RWPE2 (cell line): Measurements from ENCODE around the gene DCP1A.

ENCODE experiments used
- ATAC-seq: fragments of 200-7000 bp; cut with Tn5 transposase; 3 replicates; pipeline ENCODE4 v1.9.1; 2021; ENCODE audit warnings: low read depth
- DNase-seq: peaks from one replicate; pipeline ENCODE4 v3.0.0-alpha.2; 2020; ENCODE audit warnings: low spot score
- H3K27ac ChIP-seq: fragments of 450-650 bp; 2 replicates; pipeline ENCODE4 v1.5.1; 2017; ENCODE audit warnings: mild to moderate bottlenecking; ENCODE audit not compliant: poor library complexity, severe bottlenecking
- H3K27me3 ChIP-seq: fragments of 250-450 bp; sonication (Bioruptor Pico); 2 replicates; pipeline ENCODE4 v1.5.1; 2021; ENCODE audit warnings: mild to moderate bottlenecking, moderate library complexity; ENCODE audit not compliant: insufficient read depth, poor library complexity, severe bottlenecking
- H3K36me3 ChIP-seq: fragments of 250-450 bp; sonication (Bioruptor Pico); 2 replicates; pipeline ENCODE4 v1.5.1; 2020; ENCODE audit warnings: low read depth, mild to moderate bottlenecking, moderate library complexity
- H3K4me1 ChIP-seq: fragments of 250-450 bp; sonication (Bioruptor Pico); 2 replicates; pipeline ENCODE4 v1.5.1; 2021; ENCODE audit warnings: mild to moderate bottlenecking, moderate library complexity; ENCODE audit not compliant: insufficient read depth, poor library complexity, severe bottlenecking
- H3K4me3 ChIP-seq: fragments of 250-450 bp; sonication (Bioruptor Pico); 2 replicates; pipeline ENCODE4 v1.5.1; 2021; ENCODE audit warnings: mild to moderate bottlenecking, moderate library complexity; ENCODE audit not compliant: severe bottlenecking
- H3K9me3 ChIP-seq: fragments of 250-450 bp; sonication (Bioruptor Pico); 2 replicates; pipeline ENCODE4 v1.5.1; 2021; ENCODE audit warnings: mild to moderate bottlenecking, moderate library complexity; ENCODE audit not compliant: severe bottlenecking
- TF ChIP-seq, protein P1 (sequence below): fragments of 450-650 bp; IDR thresholded peaks from one replicate; pipeline ENCODE4 v1.5.1; 2017; ENCODE audit warnings: mild to moderate bottlenecking, moderate library complexity; ENCODE audit not compliant: poor library complexity, severe bottlenecking

The DCP1A gene

GRCh38 chr3:53347261-53348064, at the start of gene DCP1A:
TSS of gene DCP1A (minus strand) at chr3:53347543. CDS start at chr3:53347517, 26 bp downstream.
- TF ChIP-seq, protein P1, sequence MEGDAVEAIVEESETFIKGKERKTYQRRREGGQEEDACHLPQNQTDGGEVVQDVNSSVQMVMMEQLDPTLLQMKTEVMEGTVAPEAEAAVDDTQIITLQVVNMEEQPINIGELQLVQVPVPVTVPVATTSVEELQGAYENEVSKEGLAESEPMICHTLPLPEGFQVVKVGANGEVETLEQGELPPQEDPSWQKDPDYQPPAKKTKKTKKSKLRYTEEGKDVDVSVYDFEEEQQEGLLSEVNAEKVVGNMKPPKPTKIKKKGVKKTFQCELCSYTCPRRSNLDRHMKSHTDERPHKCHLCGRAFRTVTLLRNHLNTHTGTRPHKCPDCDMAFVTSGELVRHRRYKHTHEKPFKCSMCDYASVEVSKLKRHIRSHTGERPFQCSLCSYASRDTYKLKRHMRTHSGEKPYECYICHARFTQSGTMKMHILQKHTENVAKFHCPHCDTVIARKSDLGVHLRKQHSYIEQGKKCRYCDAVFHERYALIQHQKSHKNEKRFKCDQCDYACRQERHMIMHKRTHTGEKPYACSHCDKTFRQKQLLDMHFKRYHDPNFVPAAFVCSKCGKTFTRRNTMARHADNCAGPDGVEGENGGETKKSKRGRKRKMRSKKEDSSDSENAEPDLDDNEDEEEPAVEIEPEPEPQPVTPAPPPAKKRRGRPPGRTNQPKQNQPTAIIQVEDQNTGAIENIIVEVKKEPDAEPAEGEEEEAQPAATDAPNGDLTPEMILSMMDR, result no peak
- peak within 1 kb of the TSS; percentile 76 for H3K4me3 ChIP-seq
- H3K4me1 ChIP-seq, result peaks cover 10% of the 10 kb centered on the region
- DNase-seq (peak; percentile 93), ATAC-seq (peak; percentile 95)
- H3K36me3 ChIP-seq, result peaks cover 21% of the 10 kb centered on the region
- no peaks in the 10 kb centered on the region for H3K9me3 ChIP-seq
- no peaks in the 10 kb centered on the region for H3K27me3 ChIP-seq
- H3K27ac ChIP-seq, result peak within 1 kb of the TSS; percentile 43

DNA sequence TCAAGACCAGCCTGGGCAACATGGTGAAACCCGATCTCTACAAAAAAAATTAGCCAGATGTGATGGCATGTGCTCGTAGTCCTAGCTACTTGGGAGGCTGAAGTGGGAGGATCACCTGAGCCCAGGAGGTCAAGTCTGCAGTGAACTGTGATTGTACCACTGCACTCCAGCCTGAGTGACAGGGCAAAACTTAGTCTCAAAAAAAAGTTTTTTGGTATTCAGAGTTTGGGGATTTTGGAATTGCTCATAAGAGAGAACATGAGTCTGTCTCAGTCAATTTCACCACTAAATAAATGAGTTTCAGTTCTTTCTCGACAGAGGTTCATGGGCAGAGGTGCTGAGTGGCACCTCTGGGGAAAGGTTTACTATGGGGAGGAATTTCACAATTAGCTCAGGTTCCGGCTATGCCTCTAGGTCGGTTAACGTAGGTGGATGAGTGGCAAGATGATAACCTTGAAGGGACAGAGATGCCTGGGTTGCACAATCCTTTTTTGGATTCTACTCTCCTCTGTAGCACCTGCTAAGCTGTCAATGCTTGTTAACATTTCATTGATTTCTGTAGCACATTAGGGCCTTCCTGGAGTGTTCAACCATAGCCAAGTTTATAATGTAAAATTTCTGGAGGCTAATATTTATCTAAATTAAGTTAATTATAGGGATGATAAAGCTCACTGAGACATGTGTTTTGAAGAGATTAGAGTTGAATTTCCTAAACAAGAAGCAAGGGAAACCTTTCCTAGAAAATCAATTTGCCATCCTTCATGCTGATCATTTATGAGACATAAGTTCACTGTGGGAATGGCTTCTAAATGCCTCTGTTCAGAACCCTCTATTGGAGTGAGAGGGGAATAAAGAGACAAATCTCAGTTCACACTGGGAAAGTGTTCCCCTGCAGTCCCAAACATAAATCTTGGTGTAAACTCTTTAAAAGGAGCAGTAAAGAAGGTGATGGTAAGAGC, 37.4 kb upstream of the DCP1A start:
- no peak overlapping the region for H3K4me3 ChIP-seq
- H3K4me1 ChIP-seq, result no peaks in the 10 kb centered on the region
- no peak for ATAC-seq
- H3K36me3 ChIP-seq, result no peaks in the 10 kb centered on the region
- no peak for DNase-seq
- no peaks in the 10 kb centered on the region for H3K9me3 ChIP-seq
- TF ChIP-seq, protein P1, result no peak
- peaks cover 5% of the 10 kb centered on the region for H3K27me3 ChIP-seq
- no peak overlapping the region for H3K27ac ChIP-seq

DNA sequence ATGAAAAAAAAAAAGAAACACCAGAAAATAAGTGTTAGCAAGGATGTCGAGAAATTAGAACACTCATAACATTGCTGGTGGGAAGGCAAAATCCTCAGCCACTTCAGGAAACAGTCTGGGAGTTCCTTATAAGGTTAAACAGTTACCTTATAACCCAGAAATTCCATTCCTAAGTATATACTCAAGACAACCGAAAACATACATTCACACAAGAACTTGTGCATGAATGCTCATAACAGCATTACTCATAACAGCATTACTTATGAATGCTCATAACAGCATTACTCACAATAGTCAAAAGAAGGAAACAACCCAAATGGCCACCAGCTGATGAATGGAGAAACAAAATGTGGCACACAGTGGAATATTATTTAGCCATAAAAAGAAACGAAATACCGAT, 34.8 kb upstream of the DCP1A start:
- TF ChIP-seq, protein P1, result no peak
- no peak overlapping the region for H3K4me3 ChIP-seq
- ATAC-seq, result peak; percentile 89

GRCh38 chr3:53380306-53380705, 33.0 kb upstream of the DCP1A start:
- H3K4me3 ChIP-seq, result no peak overlapping the region
- TF ChIP-seq, protein P1, result no peak
- H3K9me3 ChIP-seq, result no peaks in the 10 kb centered on the region
- no peaks in the 10 kb centered on the region for H3K36me3 ChIP-seq
- DNase-seq (no peak), ATAC-seq (no peak)
- H3K27ac ChIP-seq, result no peak overlapping the region
- H3K27me3 ChIP-seq, result no peaks in the 10 kb centered on the region
- H3K4me1 ChIP-seq, result no peaks in the 10 kb centered on the region

More for the DNA sequence above, 34.8 kb upstream of the DCP1A start:
- Histone ChIP-seq H3K4me1 (no peaks in the 10 kb centered on the region), H3K36me3 (no peaks in the 10 kb centered on the region), H3K27ac (no peak overlapping the region), H3K9me3 (no peaks in the 10 kb centered on the region), H3K27me3 (no peaks in the 10 kb centered on the region)
- DNase-seq, result no peak
